K562 (cell line): Measurements from ENCODE around the gene LEPR. TPM values are rescaled to one million over a fixed set of nuclear protein-coding genes. Genes with fewer than 3 reads are reported as not detected.

Source experiments
- BRD4 ChIP-seq: fragments of 200-600 bp; sonication (generic); IDR thresholded peaks from 2 replicates; pipeline ENCODE4 v1.6.1; 2017; ENCODE audit warnings: inconsistent platforms
- CBFA2T3 ChIP-seq: fragments of 450-650 bp; IDR thresholded peaks from 2 replicates; pipeline ENCODE4 v1.6.1; 2017
- CHAMP1 ChIP-seq: fragments of 450-650 bp; IDR thresholded peaks from 2 replicates; pipeline ENCODE4 v1.6.1; 2016; ENCODE audit warnings: mild to moderate bottlenecking
- ETS1 ChIP-seq: conservative IDR thresholded peaks from 2 replicates; pipeline ENCODE4 v1.6.1; 2011; ENCODE audit warnings: low read depth, mild to moderate bottlenecking, low read length; ENCODE audit not compliant: control insufficient read depth
- KDM2B ChIP-seq: fragments of 250-450 bp; sonication (Bioruptor Pico); IDR thresholded peaks from 2 replicates; pipeline ENCODE4 v1.8.0; 2021; ENCODE audit warnings: mild to moderate bottlenecking, moderate library complexity
- KDM5B ChIP-seq: fragments of 200-600 bp; sonication (generic); IDR thresholded peaks from 2 replicates; pipeline ENCODE4 v1.6.1; 2012; ENCODE audit warnings: low read depth, mild to moderate bottlenecking, moderate library complexity, low read length, control low read depth, inconsistent platforms; ENCODE audit not compliant: insufficient replicate concordance
- MCM7 ChIP-seq, 2 experiments: fragments of 450-650 bp; IDR thresholded peaks; 2 replicates each; pipeline ENCODE4 v1.6.1; 2016 to 2018
- OTX1 ChIP-seq: fragments of 450-650 bp; formaldehyde crosslinking; IDR thresholded peaks from 2 replicates; pipeline ENCODE4 v1.4.0; 2022; ENCODE audit warnings: mild to moderate bottlenecking
- SMARCE1 ChIP-seq: fragments of 450-650 bp; IDR thresholded peaks from 2 replicates; pipeline ENCODE4 v1.7.1; 2016; ENCODE audit warnings: mild to moderate bottlenecking
- SRF ChIP-seq, 2 experiments: fragments of 250-450, 450-650 bp in 1 of 2; sonication (Bioruptor Pico) in 1 of 2; sonication (generic) in 1 of 2; formaldehyde crosslinking; IDR thresholded peaks; 2 replicates each; pipeline versions ENCODE4 v1.5.0 to v1.5.1; 2020 to 2022; ENCODE audit warnings: mild to moderate bottlenecking in 1 of 2, missing genetic modification reagents in 1 of 2
- XRCC3 ChIP-seq: fragments of 450-650 bp; IDR thresholded peaks from 2 replicates; pipeline ENCODE4 v1.6.1; 2017; ENCODE audit warnings: mild to moderate bottlenecking, moderate library complexity
- XRCC5 ChIP-seq: fragments of 200-400 bp; formaldehyde crosslinking; IDR thresholded peaks from 2 replicates; pipeline ENCODE4 v1.6.1; 2017; ENCODE audit warnings: low read depth, mild to moderate bottlenecking, low read length
- ZBTB7A ChIP-seq: IDR thresholded peaks from 2 replicates; pipeline ENCODE4 v1.6.1; 2011; ENCODE audit warnings: low read depth, mild to moderate bottlenecking, low read length, moderate library complexity, borderline replicate concordance; ENCODE audit not compliant: control insufficient read depth
- ZNF174 ChIP-seq: fragments of 250-450 bp; sonication (Bioruptor Pico); IDR thresholded peaks from 2 replicates; pipeline ENCODE4 v1.4.0; 2020; ENCODE audit warnings: mild to moderate bottlenecking
- ZNF263 ChIP-seq: sonication (generic); formaldehyde crosslinking; IDR thresholded peaks from 2 replicates; pipeline ENCODE4 v1.8.0; 2022; ENCODE audit warnings: mild to moderate bottlenecking, missing genetic modification reagents, borderline replicate concordance
- ZNF407 ChIP-seq: fragments of 450-650 bp; IDR thresholded peaks from 2 replicates; pipeline ENCODE4 v1.6.1; 2016; ENCODE audit warnings: low read depth
- polyA plus RNA-seq, 8 experiments: library from polyadenylated mRNA; depleted of rRNA in 4 of 8; stranded (reverse) in 5 of 8; unstranded in 3 of 8; fragments of >200 nt; fragmentation: Nextera tagmentation in 2 of 8; fragmentation: Illumina TruSeq in 1 of 8; extraction: Ambion mirVana in 2 of 8; extraction: Trizol in 1 of 8; gene quantifications; 2 replicates each; pipeline versions ENCODE4 v1.2.1 to v1.2.3, GENCODE V29; 2011 to 2014; ENCODE audit warnings: inconsistent platforms in 1 of 8, missing spikeins in 1 of 8
- total RNA-seq, 7 experiments: library from RNA; depleted of rRNA in 6 of 7; stranded (reverse); fragments of >200 nt in 6 of 7; fragmentation: Illumina TruSeq in 2 of 7; extraction: Trizol in 2 of 7; gene quantifications; 2 replicates each; pipeline versions ENCODE4 v1.2.1 to v1.2.3, GENCODE V29; 2011 to 2021; ENCODE audit warnings: low replicate concordance in 1 of 7

LEPR gene
- total and polyA plus RNA-seq, 9 of the 15 experiments (the other 6 are each of a cell fraction or from before 2014, with no cell fraction given), result 12.2 to 111 (median 43.1) TPM

- no peak for TF ChIP-seq CHAMP1
- TF ChIP-seq SRF (CRISPR knock-in tag; IDR thresholded peaks at IDR 0.05), result peak in 1 of 2 experiments; percentile 26; a peak in 1 of 4 replicates
- no peak for TF ChIP-seq BRD4
- TF ChIP-seq SMARCE1, result peak; percentile 53; the same call in 1 of the 2 replicates
- TF ChIP-seq OTX1 (CRISPR knock-in tag), result no peak
- peak; percentile 73; the same call in 1 of the 2 replicates for TF ChIP-seq XRCC5
- no peak for TF ChIP-seq CBFA2T3
- no peak for TF ChIP-seq ZNF174 (CRISPR knock-in tag)
- peak; percentile 62 for TF ChIP-seq KDM5B
- TF ChIP-seq ZBTB7A, result no peak
- TF ChIP-seq ZNF263 (CRISPR knock-in tag), result no peak
- no peak for TF ChIP-seq XRCC3
- TF ChIP-seq ZNF407, result no peak
- TF ChIP-seq MCM7 (IDR thresholded peaks at IDR 0.05), result 0 out of 4 replicates have a peak, but pooled peaks of 1 of the 2 experiments have one; percentile 14
- no peak for TF ChIP-seq ETS1
- no peak; the same call in 1 of the 2 replicates for TF ChIP-seq KDM2B (CRISPR knock-in tag)
These were observed 533 bp upstream of the LEPR start (continued) for GRCh38 chr1:65419681-65420589.
